Body of pancreas (tissue), 4 donors: ENCODE data around the gene IMP4.
A peak's percentile ranks its signal among the peaks of the same experiment; 100 is the strongest.

Source experiments
- POLR2A ChIP-seq, 3 donors: fragments of 450-650 bp; IDR thresholded peaks; one replicate each; pipeline ENCODE4 v1.6.1; 2016; ENCODE audit warnings: antibody characterized with exemption in 3 of 3, mild to moderate bottlenecking in 2 of 3
- TF ChIP-seq, protein P1 (sequence below), 7 experiments: fragments of 450-650 bp in 4 of 7; fragments of 200-600 bp in 3 of 7; sonication (generic) in 3 of 7; IDR thresholded peaks; one replicate each; pipeline ENCODE4 v1.5.1; 2016 to 2019; ENCODE audit warnings: antibody characterized with exemption in 7 of 7

DNA sequence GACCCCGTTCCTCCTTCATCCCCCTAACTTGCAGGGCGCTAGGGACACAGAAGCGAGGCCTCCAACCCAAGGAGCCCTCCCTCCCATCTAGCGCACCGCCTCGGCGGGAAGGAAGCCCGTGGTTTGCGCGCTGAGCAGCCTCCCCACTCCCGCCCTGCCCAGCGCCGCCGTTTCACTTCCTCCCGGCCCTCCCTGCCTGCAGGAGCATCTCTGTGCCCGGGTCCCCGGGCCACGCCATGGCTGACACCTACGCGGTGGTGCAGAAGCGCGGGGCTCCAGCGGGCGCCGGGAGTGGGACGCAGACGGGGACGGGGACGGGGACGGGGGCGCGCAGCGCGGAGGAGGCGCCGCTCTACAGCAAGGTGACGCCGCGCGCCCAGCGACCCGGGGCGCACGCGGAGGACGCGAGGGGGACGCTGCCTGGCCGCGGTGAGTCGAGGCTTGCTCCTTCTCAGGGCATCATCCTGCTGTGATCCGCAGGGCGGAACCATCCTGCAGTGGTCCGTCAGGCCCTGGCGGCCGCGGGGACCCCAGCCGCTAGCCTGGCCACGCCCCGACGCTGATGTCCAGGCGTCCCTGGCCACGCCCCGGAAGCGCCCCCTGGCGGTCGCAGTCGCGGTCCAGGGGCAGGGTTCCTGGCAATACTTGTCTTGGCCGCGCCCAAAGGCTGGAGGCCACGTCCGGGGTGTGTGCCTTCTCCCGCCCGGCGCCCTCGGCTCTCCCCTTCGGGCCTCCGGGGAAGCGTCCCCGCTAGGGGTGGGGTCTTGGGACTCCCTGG is 29.5 kb downstream of the IMP4 start:
- peak; percentile 54 to 75 (median 64) for TF ChIP-seq POLR2A (IDR thresholded peaks at IDR 0.05)
- TF ChIP-seq, protein P1, sequence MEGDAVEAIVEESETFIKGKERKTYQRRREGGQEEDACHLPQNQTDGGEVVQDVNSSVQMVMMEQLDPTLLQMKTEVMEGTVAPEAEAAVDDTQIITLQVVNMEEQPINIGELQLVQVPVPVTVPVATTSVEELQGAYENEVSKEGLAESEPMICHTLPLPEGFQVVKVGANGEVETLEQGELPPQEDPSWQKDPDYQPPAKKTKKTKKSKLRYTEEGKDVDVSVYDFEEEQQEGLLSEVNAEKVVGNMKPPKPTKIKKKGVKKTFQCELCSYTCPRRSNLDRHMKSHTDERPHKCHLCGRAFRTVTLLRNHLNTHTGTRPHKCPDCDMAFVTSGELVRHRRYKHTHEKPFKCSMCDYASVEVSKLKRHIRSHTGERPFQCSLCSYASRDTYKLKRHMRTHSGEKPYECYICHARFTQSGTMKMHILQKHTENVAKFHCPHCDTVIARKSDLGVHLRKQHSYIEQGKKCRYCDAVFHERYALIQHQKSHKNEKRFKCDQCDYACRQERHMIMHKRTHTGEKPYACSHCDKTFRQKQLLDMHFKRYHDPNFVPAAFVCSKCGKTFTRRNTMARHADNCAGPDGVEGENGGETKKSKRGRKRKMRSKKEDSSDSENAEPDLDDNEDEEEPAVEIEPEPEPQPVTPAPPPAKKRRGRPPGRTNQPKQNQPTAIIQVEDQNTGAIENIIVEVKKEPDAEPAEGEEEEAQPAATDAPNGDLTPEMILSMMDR (IDR thresholded peaks at IDR 0.05) = peak; percentile 90 to 96 (median 92)
